Posterior cingulate gyrus (tissue), 11 donors: ENCODE results near the gene SLC4A11.

Experiments
- DNase-seq, 10 donors: peaks; one replicate each; pipeline versions ENCODE4 v3.0.0 to v3.0.0-alpha.2; 2020 to 2021; ENCODE audit warnings: mixed read lengths in 3 of 10
- intact Hi-C: fragments of 100-400 bp; cut with DNase I; formaldehyde crosslinking; loops from one replicate; pipeline ENCODE4 v1.15.1; 2023

The SLC4A11 gene

DNA sequence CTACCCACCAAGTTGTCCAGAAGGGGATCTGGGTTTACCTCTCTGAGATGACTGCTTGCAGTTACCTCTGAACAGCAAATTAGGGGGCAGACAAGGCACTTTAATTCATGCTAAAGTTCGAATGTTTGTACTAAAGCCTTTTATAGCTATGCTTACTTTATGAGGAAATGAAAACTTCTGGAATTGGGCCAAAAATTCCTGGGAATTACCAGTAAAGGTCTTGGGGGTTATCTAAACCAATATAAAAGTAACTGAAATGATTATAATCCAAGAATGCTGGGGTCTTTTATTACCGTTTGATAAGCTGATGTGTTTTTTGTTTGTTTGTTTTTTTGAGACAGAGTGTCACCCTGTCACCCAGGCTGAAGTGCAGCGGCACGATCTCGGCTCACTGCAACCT is 57.7 kb downstream of the SLC4A11 start:
- intact Hi-C loops = no loop called here
- no peak for DNase-seq

DNA sequence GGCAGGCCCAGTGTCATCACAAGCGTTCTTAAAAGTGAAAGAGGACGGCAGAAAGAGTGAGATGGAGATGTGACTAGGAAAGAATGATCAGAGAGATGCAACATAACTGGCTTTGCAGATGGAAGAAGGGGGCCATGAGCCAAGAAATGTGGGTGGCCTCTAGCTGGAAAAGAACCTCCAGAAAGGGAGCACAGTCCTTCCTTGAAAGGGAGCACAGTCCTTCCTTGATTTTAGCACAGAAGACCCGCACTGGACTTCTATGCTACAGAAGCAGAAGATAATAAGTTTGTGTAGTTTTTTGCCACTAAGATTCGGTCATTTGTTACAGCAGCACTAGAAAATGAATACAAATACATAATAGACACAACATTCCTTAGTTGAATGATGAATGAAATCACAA is 58.7 kb downstream of the SLC4A11 start:
- peak in 2 of 10 donors; percentile 5 to 55 for DNase-seq
- intact Hi-C loops = no loop called here

DNA sequence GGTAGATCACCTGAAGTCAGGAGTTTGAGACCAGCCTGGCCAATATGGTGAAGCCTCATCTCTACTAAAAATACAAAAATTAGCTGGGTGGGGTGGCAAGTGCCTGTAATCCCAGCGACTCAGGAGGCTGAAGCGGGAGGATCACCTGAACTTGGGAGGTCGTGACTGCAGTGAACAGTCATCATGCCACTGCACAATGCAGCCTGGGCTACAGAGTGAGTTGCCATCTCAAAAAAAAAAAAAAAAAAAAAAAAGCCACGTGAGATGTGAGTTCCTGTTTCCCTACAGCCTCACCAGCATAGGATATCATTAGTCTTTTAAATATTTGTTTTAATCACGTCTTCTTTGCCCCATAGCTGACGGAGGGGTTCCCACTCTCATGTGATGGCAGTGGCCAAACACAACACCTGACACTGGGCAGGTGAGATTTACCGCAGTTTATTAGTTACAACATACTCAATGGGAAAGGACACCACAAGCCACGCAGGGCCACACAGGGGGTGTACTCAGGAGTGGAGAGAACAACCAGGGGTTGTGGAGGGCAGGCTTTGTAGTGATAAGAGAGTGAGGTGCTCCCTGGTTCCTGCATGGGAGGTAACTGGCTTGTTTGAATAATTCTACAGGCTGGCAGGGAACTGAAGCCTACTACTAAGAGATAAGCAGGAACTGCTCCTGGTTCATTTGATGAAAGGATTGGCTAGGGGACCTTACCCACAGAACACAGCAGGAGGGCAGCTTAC is 61.1 kb downstream of the SLC4A11 start:
- peak in 1 of 10 donors; percentile 18 for DNase-seq
- intact Hi-C loops = no loop called here
